GM19328 (cell line): ENCODE measurements around the gene POLD1.

Experiments used
- ATAC-seq: cut with Tn5 transposase; IDR thresholded peaks from one replicate; pipeline ENCODE4 v1.9.1; 2021; ENCODE audit warnings: mild to moderate bottlenecking, moderate library complexity; ENCODE audit not compliant: unreplicated experiment

The POLD1 gene

DNA sequence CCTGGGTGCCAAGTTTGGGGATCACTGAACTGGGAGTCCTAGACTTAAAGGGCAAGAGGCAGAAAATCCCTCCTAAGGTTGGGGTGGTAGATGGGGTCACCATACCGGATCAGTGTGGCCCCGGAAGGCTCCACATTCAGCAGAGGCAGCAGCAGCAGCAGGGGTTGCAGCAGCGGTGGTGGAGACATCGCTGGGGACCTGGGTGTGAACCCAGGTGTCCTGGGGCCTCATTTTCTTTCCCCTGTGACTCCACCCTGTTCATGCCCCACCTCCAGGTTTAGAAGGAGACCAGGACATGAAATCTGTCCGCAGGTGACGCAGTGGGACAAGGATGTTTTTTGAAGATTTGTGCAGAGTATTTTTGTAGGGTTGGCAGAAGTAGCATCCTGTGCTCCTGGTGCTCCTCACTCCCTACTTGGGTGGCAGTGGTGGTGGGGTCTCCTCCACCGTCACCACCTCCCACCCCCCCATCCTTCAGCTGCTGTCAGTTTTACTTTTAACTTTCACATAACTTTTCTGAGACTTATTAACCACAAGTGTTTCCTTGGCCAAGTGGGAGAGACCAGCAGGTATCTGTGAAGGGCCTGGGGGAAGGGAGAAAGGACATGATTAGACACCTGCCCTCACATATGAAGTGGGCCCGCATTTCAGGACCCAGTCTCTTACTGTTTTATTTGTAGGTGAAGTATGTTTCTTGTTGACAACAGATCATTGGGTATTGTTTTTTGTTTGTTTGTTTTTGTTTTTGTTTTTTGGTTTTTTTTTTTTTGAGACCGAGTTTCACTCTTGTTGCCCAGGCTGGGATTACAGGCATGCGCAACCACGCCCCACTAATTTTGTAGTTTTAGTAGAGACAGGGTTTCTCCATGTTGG, 18.5 kb upstream of the POLD1 start, which contains the start of gene NAPSA:
Gene NAPSA, minus strand, starts transcription at position 206 of the 873 bp plus-strand sequence. Its CDS starts 18 bp downstream, at position 188.
- no peak for ATAC-seq

DNA sequence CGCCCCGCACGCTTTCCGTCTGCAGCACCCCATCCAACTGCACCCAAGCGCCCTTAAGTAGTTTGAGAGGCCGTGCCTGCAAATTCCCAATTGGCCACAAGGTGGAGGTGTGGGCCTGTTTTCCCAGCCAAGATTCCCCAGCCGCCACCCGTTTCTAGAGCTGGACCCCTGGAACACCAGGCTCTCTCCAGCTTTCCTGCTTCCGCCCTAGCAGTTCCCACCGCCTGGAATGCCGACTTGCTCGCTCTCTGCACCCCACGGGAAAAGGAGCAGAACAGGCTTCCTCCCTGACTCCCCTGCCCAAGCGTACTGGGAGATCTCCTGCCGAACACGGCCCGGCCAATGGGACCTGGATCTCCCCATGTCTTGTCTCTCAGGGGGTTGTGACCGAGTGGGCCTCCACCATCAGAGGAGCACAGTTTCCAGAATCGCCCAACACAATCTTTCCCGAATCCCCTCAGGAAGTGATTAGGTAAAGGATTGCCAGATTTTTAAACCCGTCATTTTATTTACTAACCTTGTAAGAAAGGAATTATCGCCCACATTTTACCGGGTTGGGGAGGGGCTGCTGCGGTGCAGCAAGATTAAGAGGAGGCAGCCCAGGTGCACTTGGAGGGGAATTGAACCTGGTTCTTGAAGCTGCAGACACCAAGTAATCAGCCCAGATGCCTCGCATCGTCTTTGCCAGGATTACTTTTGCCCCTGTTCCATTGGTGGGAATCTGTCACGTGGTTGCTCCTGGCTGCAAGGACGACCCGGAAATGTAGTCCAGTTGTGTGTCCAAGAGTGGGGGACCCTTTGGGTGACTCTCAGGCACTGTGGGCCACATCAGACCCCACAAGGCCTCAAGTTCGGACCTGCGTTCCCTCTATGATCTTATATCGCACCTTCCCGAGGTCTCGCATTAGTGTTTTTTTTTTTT, 15.2 kb upstream of the POLD1 start:
- ATAC-seq, result no peak

DNA sequence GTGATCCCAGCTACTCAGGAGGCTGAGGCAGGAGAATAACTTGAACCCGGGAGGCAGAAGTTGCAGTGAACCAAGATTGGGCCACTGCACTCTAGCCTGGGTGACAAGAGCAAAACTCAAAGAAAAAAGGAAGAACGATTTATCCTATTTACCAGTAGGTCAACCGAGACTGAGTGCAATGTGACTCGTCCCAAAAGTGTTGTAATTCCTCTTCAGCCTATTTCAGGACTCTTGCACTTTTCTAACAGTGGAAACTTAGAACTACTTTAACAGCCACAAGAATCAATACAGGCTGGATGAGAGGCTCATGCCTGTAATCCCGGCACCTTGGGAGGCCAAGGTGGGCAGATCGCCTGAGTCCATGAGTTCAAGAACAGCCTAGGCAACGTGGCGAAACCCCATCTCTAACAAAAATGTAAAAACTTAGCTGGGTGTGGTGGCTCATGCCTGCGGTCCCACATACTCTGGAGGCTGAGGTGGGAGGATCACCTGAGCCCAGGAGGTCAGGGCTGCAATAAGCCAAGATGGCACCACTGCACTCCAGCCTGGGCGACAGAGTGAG, 12.2 kb upstream of the POLD1 start:
- ATAC-seq, result no peak

DNA sequence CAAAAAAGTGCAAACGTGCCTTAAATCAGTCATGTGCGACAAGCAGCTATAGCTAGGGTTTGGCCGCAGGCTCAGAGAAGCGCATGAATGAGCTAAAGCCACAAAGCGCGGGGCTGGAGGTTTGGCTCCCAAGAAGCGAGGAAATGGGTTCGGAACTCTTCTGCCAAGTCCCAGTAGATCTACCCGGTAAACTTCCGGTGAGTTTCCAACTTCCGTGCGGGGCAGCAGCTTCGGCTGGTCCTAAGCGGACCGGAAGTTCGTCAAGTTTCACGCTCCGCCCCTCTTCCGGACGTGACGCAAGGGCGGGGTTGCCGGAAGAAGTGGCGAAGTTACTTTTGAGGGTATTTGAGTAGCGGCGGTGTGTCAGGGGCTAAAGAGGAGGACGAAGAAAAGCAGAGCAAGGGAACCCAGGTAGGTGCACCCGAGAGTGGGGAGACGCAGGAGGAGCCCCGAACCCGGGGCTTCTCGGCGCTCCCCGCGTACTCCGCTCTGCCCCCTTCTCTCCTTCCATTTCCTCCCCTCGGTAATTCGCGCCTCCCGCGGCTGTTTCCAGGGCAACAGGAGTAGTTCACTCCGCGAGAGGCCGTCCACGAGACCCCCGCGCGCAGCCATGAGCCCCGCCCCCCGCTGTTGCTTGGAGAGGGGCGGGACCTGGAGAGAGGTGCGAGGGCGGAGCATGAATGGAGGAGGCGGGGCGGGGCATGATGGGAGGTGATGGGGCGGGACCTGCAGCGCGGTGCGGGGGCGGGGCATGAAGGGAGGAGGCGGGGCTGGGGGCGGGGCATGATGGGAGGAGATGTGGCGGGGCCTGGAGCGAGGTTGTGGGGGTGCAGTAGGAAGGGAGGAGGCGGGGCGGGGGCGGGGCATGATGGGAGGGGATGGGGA, 7.7 kb upstream of the POLD1 start, which contains the start of gene NR1H2:
Gene NR1H2, plus strand, starts transcription at position 292 of the 885 bp plus-strand sequence. CDS start 1,149 bp downstream, outside the sequence.
- ATAC-seq, result peak; percentile 79

DNA sequence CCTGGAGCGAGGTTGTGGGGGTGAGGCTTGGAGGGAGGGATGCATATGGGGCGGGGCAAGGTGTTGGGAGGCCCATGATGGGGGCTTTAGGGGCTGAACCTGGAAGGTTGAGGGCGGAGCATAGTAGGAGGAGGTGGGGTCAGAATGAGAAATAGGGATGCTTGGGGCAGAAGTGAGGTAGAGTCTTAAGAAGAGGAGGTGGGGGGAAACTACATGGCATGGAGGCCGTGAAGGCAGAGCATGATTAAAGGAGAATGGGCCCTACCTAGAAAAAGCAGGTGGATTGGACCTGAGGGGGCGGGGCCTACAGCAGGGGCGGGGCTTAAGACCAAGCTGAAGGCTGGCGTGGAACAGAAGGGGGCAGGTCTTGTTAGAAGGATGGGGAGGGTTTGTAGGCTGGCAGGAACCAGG, 7.1 kb upstream of the POLD1 start:
- ATAC-seq, result peak; percentile 7

DNA sequence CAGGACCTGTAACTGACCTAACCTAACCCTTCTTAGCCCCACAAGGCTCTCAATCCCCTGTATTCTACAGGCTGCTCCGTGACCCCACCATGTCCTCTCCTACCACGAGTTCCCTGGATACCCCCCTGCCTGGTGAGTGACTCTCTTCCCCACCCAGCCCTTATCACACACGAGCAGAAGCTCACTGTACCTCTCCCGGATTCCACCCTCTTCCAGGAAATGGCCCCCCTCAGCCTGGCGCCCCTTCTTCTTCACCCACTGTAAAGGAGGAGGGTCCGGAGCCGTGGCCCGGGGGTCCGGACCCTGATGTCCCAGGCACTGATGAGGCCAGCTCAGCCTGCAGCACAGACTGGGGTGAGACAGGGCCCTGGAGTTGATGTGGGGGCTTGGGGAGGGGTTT, 6.6 kb upstream of the POLD1 start:
- ATAC-seq, result no peak

DNA sequence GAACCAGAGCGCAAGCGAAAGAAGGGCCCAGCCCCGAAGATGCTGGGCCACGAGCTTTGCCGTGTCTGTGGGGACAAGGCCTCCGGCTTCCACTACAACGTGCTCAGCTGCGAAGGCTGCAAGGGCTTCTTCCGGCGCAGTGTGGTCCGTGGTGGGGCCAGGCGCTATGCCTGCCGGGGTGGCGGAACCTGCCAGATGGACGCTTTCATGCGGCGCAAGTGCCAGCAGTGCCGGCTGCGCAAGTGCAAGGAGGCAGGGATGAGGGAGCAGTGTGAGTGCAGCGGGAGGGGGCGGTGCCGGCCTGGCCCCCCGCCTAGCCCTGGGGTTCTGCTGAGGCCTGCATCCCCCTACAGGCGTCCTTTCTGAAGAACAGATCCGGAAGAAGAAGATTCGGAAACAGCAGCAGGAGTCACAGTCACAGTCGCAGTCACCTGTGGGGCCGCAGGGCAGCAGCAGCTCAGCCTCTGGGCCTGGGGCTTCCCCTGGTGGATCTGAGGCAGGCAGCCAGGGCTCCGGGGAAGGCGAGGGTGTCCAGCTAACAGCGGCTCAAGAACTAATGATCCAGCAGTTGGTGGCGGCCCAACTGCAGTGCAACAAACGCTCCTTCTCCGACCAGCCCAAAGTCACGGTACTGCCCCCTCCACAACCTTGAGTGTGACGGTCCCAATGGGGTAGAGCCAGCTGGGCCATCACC, 5.8 kb upstream of the POLD1 start:
- no peak for ATAC-seq

DNA sequence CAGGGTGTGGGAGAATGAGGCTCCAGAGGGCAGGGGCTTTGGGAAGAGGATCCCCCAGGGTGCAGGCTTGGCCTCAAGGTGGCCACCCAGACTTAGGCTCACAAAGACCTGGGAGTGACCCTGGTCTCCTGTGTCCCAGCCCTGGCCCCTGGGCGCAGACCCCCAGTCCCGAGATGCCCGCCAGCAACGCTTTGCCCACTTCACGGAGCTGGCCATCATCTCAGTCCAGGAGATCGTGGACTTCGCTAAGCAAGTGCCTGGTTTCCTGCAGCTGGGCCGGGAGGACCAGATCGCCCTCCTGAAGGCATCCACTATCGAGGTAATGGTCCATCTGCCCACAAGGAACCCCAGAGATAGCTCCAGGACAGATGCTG, 5.3 kb upstream of the POLD1 start:
- no peak for ATAC-seq

DNA sequence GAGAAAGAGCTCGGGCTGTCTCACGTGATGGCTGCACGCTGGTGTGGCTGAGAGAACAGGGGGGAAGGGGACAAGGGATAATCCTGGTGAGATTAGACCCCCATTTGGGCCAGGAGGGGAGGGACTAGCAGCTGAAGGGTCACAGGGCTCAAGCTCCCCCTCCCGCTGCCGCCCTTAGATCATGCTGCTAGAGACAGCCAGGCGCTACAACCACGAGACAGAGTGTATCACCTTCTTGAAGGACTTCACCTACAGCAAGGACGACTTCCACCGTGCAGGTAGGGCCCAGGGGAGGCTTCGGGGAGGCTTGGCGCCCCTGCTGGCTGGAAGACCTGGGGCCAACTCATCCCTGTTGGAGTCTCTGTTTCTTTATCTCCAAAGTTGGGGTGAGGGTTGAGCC, 4.5 kb upstream of the POLD1 start:
- ATAC-seq, result no peak

DNA sequence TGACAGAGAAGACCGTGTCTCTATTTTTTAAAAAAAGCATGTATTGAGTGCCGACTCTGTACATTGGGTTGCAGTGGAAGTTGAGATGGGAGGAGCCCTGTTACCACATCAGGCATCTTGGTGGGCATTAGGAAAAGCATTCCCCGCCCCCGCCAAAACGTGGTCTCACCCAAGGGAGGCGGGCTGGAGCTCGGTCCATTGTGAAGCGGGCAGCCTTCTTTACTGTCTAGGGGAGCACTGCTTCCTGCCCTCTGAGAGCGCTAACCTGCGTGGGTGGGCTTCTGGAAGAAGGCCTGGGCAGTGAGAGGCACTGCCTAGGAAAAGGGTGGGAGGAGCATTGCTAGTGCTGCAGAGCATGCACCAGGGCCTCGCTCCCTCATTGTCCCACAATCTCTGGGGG, 4.0 kb upstream of the POLD1 start:
- no peak for ATAC-seq

DNA sequence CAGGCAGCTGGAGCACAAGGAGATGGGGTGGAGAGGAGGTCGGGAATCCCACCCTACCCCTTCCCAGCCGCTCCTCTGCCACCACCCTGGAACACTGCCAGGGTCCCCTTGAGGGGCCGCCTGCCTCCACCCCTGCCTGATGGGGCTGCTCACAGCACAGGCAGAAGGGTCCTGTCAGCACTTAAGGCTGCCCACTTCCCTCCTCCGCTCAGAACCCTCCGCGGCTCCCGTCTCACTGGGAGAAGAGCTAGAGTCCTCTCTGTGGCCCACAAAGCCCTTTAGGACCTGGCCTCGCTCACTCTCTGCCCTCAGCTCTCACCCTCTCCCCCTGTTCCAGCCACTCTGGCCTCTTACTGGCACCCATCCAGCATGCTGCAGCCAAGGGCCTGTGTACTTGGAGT, 3.4 kb upstream of the POLD1 start:
- ATAC-seq, result no peak

DNA sequence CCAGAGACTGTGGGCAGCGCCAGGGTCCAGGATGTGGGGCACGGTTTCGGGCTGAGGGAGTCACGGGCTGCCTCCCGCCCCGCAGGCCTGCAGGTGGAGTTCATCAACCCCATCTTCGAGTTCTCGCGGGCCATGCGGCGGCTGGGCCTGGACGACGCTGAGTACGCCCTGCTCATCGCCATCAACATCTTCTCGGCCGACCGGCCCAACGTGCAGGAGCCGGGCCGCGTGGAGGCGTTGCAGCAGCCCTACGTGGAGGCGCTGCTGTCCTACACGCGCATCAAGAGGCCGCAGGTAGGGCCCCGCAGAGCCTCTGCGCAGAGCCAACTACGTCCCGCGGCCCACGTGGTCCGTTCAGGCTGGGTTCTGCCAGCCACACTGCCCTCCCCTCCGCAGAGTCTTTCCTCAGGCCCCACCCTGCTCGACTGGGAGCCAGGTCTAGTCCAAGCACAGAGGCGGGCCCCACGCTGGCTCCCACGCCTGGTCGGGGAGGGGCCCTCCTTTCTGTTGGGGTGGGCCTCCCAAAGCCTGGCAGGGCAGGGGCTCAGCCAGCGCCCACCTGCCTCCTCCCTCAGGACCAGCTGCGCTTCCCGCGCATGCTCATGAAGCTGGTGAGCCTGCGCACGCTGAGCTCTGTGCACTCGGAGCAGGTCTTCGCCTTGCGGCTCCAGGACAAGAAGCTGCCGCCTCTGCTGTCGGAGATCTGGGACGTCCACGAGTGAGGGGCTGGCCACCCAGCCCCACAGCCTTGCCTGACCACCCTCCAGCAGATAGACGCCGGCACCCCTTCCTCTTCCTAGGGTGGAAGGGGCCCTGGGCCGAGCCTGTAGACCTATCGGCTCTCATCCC, 2.0 kb upstream of the POLD1 start:
- no peak for ATAC-seq

DNA sequence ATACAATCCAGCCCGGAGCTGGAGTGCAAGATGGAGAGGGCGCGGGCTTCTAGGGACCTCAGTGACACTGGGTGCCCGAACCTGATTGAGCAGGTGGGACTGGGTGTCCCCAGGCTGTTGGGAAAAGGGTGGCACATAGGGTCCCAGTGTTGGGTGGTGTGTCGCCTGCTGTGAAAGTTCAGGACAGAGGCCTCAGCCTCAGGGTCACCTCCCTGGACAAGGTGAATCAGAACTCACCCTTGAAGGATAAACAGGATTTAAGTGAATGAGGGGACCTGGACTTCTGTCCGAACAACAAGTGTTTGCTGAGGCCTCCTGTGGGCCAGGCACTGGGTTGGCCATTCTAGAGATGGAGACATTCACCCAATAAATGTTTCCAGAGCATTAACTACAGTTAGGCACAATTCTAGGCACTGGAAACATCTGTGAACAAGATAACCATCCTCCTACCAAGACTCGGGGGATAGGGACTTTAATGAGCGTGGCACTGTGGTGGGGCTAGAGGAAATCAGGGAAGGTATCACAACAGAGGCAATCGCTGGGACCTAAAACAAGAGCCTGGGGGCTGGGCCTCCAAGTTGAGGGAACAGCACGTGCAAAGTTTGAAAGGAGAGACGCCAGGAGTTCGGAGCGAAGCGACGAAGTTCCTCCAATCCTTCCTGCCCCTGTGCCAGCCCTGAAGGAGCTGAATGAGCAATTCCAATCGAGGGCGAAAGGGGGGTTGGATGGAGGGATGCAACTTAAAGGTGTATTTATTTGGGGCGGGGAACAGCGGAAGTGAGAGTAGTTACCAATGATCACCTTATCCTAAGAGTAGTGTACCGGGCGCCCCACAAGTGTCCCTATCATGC, 921 bp upstream of the POLD1 start:
- peak; percentile 15 for ATAC-seq

DNA sequence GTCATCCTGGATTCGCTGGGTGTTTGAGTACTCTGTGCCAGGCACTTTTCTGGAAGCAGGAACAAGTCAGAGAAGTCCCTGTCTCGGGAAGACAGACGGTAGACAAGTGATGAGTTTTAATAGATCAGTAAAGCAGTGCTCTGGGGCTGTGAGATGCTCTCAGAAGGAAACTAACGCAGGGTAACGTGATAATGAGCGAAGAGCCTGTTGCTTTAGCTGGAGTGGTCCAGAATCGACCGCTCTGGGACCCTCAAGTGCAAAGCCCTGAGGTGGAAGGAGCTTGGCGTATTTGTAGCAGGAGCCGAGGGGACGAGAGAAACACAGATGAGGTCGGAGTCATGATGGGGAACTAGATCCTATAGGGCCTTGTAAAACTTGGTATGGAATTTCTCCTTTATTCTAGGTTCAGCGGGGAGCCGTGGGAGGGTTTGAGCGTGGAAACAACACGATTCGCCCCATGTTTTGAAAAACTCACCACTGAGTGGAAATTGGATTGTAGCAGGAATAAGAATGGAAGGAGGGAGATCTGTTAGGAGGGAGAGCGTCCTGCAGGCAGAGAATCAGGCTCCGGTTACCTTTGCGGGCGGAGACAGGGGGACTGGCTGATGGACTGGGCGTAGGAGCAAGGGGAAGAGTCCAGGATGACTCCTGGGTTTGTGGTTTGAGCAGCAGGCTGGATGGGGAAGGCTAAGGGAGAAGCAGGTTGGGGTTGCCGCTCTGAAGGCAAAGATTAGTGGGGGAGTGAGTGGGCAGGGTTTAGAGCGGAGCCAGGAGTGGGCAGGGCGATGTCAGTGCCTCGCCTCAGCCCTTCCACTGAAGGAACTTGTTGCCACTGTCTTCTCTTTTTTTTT, 763 bp downstream of the POLD1 start:
- no peak for ATAC-seq

DNA sequence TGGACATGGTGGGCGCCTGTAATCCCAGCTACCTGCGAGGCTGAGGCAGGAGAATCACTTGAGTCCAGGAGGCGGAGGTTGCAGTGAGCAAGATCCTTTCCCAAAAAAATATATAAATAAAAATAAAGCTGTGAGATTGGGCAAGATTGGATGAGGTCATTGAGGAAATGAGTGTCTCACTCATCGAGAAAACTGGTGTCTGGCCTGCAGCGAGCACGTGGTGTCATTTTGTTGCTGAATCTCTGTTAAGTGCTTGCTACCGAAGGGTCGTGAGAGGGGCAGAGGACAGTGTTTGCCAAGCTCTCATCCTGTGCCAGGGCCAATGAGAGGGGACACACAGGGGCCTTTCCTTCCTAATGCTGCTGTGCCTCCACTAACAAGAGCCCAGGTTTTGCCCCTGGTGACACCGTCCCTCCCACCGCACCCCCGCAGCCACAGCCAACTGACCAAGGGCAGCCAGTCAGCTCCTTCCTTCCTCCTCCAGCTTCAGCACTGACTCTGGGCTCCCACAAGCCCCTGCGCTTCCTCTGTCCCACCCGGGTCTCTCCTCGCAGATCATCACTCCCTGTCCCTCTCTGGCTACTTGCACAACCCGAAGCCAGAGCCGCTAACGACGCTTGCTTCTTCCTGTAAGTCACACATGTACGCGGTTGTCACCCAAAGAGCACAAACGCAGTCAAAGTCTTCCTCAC, 3.2 kb downstream of the POLD1 start:
- no peak for ATAC-seq

DNA sequence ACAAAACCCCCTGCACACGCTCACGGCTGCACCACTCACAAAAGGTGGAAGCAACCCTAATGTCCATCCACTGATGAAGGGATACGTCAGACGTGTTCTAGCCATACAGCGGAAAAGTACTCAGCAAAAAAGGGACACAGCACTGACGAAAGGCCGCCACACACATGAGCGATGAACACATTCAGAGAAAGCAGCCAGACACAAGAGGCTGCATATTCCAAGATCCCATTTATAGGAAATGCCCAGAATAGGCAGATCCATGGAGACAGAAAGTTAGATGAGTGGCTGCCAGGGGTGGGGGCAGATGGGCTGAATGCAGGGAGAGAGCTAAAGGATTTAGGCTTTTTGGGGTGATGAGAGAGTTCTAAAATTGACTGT, 3.7 kb downstream of the POLD1 start:
- no peak for ATAC-seq
